Suppressor macrophage treated with lipopolysaccharide for 1 hour (primary cell): ENCODE measurements around the gene MT1M.

Experiments
- DNase-seq, 3 donors: peaks; one replicate each; pipeline ENCODE4 v3.0.0-alpha.2; 2020 to 2022

Gene MT1M

GRCh38 chr16:56679078-56679730, 46.7 kb downstream of the MT1M start:
- DNase-seq, result no peak

- DNase-seq, result peak in 2 of 3 donors; percentile 32 to 33
Measured at GRCh38 chr16:56679818-56680217, 47.4 kb downstream of the MT1M start.

GRCh38 chr16:56681939-56682702, 49.7 kb downstream of the MT1M start, which contains the start of gene MT1X:
Gene MT1X, plus strand, starts transcription at chr16:56682470. Its CDS starts 71 bp downstream, at chr16:56682541.
- peak; percentile 90 to 95 (median 95) for DNase-seq

GRCh38 chr16:56682703-56683397, 50.4 kb downstream of the MT1M start:
- no peak for DNase-seq
